Pons (tissue), 1 donor: ENCODE data around the gene BEND5.

ENCODE experiments used
- DNase-seq: peaks from one replicate; pipeline ENCODE4 v3.0.0-alpha.2; 2016; ENCODE audit warnings: low spot score

Gene BEND5

DNA sequence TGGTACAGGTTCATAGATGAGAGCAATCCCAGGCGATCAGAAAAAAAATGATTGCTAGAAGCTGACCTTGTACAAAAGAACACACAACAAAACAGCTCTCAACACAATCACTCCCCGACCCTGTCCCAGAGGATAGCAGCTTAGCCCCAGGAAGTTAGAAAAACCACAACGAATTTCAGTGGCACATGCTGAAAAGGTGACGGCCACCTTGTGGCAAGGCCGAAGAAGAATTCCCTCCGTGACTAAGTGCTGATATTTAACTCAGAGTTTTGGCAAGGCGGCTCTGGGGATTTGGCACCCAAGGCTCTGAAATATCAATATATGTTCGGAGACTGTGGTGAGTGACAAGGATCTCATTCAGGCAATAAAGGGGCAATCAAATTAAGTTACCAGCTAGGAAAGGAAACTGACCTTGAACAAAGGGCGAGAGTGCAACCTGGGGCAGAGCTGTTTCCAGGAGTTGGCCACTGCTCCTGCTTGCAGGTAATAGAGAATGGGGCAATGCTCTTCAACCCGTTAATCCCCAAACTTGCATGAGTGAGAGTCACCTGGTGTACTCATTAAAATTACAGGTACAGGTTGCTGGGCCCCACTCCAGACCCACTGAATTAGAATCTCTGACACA is 96.2 kb downstream of the BEND5 start:
- DNase-seq, result no peak

- no peak for DNase-seq
These were observed 96.8 kb downstream of the BEND5 start for GRCh38 chr1:48679859-48680258.

DNA sequence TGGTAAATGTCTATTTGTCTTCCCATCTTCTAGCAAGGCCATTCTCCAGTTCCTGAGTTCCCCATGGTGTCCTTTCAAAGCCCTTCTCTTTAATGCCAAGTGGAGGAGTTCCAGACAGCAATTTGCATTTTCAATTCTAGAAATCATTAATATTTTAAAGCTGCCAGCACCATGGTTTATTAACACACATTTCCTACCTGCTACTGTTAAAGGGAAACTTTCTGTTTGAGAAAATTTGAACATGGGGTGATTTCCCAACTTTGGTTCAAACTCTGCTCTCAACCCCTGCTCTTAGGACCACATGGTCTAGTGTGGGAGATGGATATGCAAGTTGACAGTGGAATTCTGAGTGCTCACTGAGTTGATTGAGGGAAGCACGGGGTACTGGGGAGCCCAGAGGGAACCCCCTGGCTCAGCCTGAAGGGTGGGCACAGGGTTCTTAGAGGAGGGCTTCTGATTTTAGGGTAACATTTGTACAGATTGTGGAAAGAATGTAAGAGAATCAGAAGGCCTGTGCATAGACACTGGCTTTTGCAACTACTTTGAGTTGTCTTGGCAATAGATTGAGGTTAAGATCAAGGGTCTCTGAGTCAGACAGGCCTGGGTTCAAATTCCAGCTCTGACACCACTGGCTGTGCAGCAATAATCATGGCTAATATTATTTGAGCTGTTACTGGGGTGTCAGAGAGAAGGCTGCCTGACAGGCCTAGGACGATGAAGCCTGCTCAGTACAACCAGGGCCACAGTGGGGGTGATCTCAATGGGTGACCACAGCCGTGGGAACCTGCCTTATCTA is 97.8 kb downstream of the BEND5 start:
- no peak for DNase-seq
